GM18526 (cell line): ENCODE results near the gene SURF6.
A peak's percentile ranks its signal among the peaks of the same experiment; 100 is the strongest.

Experiments
- POLR2A ChIP-seq: IDR thresholded peaks from 3 replicates; pipeline ENCODE4 v1.6.1; 2011; ENCODE audit not compliant: insufficient read length; ENCODE audit errors: extremely low read depth

SURF6 gene

DNA sequence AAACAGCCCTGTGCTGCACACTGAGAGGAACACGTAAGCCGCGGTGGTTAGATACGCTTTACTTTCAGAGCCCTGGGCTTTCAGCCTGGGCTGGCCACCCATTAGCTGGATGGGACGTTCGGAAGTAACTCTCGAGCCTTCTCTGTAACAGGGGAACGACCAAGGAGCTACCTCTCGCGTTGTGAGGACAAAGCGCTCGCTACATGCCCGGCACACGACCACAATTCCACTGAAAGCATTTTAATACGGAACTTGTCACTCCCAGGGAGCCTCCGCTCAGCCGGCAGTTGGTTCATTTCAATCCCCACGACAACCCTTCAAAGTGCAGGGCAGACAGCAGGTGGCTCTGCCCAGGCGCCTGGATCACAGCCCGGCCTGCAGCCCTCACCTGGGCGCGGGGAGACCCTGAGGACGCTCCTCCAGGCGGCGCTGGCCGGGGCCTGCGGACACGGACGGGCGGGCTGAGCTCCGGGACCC lies 19.9 kb upstream of the SURF6 start:
- no peak for TF ChIP-seq POLR2A

DNA sequence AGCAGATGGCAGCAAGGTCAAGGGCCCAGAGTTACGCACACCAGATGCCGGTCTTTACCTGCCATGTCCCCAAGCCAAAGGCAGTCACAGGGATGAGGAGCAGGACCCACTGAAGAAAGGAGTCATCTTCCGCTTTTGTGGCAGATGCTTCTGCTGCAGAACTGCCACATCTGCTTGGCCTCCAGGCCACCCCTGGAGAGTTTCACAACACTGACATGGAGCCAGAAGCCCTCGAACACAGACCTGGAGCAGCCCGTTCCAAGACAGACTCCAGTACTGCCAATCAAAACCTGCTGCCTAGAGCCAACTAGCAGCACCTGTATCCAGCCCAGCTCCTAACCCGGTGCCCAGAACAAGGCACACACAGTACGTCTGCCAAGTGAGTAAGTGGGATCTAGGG lies 18.8 kb upstream of the SURF6 start:
- TF ChIP-seq POLR2A: no peak

DNA sequence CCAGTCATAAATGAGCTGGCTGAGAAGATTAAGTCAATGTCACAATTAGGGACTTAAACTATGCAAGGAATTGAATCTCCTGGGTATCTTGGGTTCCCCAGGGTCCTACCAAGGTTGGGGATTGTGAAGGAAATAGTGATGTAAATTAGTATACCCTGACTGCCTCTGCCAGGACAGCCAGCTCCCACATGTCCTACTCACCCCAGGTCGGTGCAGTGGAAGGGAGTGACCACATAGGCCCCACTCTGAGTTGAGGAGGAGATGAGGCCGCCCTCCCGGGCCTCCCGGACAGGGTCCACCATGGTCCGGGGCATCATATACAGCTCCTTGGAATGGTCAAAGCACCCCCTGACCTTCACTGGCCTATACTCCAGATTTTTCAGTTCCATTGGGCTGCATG lies 17.6 kb upstream of the SURF6 start:
- no peak for TF ChIP-seq POLR2A

DNA sequence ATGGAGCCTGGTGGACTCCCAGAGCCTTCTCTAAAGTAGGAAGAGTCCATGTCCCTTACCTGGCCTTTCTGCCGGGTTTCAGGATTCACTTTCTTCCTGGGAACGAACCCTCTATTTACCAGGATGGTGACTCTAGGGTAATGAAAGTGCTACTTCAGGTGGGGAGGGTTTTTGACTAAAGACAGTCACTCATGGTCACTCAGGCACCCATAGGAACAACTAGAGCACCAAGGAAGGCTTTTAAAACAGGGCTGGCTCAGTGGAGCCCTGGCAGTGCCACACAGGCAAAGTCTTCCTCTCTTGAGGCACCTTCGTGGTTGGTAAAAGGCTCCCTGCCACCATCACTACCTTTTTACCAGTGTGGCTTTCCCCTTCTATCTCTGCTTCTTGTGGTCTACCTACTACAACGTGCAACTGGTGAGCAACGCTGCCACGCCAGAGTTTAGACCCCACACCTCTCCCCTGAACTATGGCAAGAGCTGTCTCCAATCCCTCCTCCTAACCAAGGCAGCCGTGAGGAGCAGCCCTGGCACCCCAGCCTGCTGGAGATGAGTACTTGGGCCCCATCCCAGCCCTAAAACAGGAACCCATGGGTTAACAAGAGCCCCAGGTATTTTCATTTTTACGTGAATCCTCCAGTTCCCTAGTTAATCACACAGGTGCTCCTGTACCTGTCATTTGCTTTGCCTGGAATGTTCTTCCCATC lies 16.8 kb upstream of the SURF6 start:
- TF ChIP-seq POLR2A: peak; percentile 25

DNA sequence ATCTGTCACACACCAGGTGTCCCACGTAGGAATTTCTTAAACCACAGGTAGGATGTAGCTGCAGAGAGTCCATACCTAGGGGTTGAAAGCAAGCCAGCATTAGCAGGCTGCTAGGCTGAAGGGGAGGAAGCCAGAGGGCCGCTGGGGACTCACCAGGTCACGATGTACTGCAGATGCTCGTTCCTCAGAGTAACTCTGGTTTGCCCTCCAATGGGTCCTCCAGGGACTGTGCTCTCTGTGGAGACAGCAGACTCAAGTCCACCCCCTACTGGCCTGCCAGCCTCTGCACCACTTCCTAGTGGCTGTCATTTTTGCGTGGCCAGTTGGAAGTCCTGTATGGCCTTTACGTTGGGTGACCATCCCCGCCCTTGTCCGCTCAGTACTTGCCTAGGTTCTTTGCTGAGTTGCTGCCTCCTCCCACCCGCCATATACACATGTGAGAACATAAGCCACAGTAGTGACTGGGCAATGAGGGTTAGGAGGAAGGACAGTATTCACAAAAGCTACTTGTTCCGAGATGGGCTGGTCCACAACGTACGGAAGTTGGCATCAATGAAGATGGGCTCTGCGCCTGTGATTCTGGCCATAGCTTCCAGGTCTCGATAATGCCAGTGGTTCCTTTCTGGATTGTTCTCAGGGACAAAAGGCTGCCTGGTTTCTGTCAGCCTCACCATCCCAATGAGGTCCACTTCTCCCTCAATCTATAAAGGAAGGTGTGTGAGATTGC lies 16.1 kb upstream of the SURF6 start:
- TF ChIP-seq POLR2A: peak; percentile 36

DNA sequence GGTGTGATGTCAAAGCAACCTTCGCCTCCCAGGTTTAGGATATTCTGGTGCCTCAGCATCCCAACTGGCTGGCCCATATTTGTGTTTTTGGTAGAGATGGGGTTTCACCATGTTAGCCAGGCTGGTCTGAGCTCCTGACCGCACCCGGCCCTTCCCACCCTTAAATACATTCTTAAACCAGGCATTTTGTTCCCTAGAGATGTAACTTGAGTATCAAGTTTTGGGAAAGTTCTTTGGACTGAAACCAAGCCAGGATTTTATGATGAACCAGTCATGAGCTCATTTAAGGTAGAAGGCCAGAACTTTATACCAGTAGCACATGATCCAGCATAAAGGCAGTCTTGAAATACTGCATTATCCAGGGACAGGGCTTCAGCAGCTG lies 15.5 kb upstream of the SURF6 start:
- TF ChIP-seq POLR2A: no peak

DNA sequence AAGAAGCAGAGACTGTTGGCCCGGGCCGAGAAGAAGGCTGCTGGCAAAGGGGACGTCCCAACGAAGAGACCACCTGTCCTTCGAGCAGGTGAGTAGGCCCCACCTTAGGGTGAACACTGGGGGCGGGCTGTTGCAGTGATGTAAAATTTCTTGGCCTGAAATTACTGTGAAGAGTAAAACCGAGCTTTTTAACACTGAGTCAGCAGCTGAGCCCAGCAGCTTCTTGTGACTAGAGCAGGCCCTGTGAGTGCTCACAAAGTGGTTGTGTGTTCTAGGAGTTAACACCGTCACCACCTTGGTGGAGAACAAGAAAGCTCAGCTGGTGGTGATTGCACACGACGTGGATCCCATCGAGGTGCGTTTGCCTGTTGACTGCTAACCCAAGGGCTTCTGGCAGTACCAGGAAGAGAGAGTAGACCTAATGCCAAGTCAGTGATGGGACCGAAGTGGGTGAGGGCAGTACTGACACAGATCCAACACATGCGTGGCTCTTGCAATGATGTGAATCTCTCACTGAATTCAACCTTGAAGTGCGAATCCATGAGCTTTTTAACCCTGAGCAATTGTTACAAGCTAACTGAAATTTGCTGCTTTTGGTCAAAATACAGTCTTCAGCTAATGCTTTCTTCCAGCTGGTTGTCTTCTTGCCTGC lies 14.1 kb upstream of the SURF6 start:
- TF ChIP-seq POLR2A: no peak

DNA sequence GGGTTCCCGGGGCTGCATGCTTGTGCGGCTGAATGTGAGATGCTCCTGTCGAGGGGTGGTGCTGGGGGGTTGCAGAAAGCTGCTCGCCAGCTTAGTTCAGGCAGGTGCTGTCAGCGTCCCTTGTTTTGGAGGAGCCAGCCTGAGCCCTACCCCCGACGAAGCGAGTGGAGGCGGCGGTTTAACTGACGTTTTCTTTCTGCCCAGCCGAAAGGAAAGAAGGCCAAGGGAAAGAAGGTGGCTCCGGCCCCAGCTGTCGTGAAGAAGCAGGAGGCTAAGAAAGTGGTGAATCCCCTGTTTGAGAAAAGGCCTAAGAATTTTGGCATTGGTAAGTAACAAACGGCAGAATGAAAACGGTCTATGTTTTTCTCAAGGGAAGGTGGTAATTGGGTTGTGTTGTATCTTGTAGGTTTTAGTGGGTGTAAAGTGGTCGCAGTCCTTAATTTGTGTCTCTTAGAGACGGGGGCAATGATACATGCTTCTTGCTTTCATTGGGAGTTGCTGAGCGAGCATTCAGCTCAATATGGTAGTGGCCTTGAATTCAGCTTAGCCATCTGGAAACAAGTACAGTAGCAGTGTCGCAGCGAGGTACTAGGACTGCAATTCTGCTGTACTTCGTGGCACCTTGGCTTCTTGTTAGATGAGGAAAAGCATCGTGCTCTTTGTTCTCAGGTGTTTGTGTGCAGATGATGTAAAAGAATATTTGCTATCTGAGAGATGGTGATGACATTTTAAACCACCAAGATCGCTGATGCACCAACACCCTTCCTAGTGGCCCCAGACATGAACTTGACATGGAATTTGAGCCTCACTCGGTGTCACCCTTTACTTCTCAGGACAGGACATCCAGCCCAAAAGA lies 13.0 kb upstream of the SURF6 start:
- no peak for TF ChIP-seq POLR2A

DNA sequence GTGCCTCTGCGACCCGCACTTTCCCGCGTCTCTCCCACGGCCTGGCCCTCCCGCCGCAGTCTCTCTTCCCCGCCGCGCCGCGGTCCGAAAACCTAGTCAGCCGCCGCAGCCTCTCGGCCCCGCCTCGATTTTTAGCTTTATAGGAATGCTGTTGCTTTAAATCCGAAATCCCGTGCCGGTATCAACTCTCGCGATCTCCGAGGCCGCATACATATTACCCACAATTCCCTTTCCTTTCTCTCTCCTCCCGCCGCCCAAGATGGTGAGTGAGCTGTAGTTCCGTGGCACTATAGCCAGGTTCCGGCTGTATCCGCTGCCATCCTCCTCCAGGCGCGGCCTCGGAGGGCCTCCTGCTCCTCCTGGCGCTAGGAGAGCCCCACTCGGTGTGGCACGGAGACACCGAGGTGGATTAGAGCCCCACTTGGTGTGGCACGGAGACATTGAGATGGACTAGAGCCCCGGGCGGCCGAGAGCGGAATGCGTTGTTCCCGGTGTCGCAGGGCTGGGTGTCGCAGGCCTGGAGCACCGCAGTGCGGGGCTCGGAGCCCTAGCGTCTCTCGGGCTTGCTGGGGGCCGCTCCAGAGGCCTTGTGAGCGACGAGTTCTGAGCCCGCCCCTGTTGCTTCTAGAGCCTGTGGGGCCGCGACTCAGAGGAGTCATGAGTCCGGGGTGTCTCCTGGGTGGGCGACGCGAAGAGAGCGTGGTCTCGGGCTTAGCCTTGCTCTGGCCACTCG lies 12.2 kb upstream of the SURF6 start, which contains the start of the genes MED22 and RPL7A:
TSS of gene MED22 (minus strand) at position 147 of the 733 bp plus-strand sequence. CDS start 1,469 bp downstream, outside the sequence.
TSS of gene RPL7A (plus strand) at position 234 of the 733 bp plus-strand sequence. CDS start at position 260, 26 bp downstream.
- peak; percentile 99 for TF ChIP-seq POLR2A

DNA sequence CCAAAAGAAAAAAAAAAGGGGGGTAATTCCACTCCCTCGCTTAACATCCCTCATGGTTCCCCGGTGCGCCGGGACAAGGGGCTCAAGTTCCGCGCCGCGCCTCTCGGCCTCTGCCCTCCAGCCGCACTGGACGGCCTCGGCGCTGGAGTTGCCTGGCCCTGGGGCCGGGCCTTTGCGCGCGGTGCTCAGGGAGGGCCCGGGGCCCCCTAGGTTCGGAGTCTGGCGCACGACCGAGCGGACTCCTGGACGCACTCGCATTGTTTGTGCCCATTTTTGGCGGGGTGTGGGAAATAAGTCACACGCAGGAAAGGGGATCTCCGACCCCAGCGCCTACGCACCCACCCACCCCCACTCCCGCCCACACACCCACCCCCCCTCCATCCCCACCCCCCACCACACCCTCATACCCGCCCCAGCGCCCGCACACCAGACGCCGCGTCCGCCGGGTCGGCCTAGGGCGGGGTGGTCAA lies 11.6 kb upstream of the SURF6 start:
- no peak for TF ChIP-seq POLR2A

DNA sequence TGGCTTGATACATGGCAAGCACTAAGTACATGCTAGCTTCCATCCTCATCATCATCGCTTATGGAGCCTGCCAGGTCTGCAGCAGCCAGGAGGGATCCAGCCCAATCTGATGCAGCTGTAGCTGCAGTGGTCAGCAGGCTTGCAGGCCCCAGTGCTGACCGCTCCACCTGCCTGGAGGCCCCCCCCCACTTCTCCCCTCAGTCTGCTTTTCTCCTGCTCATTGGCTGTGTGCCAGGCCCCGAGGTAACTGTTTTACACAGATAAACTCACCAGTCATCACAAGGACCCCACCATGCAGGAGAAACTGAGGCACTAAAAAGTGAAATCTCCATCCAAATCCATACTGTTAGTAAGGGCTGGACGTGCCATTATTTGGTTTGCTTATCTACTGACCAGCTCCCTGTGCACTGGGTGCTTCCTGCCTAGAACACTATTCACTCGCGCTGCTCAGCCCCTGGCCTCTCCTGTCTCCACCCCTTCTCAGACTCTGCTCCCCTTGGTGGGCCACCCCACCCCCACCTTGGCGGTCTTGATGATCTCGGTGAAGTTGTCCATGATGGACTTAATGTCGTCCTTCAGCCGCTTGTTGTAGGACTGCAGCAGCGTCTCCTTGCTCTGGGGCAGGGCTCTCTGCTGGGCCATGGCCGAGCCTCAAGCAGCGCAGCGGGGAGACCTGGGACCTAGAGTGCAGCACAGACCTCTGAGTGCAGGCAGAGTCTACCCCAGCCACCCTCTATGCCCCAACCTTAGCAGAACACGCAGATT lies 10.2 kb upstream of the SURF6 start:
- TF ChIP-seq POLR2A: no peak

DNA sequence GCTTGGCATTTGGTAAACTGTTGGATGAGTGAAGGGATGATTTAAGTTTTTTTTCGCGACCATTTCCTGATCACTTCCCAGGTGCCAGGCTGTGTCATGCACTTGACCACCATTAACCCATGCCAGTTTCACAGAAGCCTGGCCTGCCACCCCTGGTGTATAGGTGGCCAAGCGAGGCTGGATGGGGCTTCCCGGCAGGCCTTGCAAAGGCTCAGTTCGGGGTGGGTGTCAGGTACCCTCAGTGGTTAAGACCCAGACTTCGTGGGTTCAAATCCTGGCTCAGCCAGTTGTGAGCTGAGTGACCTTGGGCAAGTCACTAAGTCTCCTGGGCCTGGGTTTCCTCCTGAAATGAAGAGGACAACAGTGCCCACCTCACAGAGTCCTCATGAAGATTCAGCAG lies 9.6 kb upstream of the SURF6 start:
- no peak for TF ChIP-seq POLR2A

DNA sequence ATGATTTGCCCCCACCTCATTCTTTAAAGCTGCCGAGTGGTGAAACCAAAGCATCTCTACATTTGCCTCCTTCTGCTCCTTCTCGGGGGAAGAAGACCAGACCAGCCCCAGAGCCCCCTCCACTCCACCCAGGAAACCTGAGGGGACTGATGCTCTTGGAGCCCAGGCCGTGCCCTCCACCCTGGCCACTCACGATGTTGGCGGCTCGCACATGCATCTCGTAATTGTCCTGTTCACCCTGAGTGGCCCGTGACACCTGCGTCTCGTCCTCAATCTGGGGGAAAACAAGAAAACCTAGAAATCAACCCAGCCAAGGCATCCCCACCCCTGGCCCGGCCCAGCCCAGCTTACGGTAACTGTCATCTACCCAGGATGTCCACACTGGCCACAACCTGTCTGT lies 9.0 kb upstream of the SURF6 start:
- TF ChIP-seq POLR2A: no peak

DNA sequence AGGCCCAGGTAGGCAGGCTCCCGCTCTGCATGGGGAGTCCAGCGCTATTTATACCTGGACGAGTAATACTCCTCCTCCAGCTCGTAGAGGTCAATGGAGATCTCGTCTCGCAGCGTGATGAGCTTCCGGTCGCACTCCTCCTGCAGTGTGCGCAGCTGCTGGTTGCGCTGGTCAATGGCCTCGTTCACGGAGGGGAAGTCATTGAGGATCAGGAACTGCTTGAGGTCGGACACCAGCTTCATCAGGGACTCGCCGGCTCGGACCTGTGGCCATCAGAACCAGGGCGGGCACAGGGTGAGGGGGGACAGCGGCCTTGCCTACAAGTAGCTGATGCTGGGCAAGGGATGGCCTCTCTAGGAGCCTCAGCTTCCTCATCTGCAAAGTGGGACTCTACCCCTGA lies 8.1 kb upstream of the SURF6 start:
- TF ChIP-seq POLR2A: no peak

DNA sequence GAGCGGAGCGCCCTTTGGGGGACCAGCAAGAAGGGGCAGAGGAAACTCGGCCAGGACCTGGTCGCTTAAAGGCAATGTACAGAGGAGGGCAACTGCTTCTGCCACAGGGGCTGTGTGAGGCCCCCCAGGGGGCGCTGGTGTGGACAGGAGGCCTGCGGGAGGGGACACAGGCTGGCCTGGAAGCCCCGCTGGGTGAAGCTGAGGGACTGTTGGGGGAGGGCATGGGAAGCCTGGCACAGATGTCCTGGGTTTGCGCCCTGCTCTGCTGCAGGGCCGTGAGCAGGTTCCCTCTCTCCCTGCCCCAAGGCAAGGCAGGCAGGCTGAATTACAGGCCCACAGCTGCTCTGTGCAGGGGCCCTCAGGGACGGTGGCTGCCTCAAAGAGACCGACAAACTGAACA lies 6.6 kb upstream of the SURF6 start:
- no peak for TF ChIP-seq POLR2A
